Choroid plexus epithelial cell (primary cell): ENCODE results near the gene KRTAP10-11.

Experiments used
- DNase-seq: peaks from one replicate; pipeline ENCODE4 v3.0.0-alpha.2; 2010; ENCODE audit warnings: low read depth
- H3K4me3 ChIP-seq: 2 replicates; pipeline ENCODE4 v1.5.1; 2011; ENCODE audit warnings: low read depth, mild to moderate bottlenecking, control low read depth, low read length, moderate library complexity
- CTCF ChIP-seq: conservative IDR thresholded peaks from 2 replicates; pipeline ENCODE4 v1.5.1; 2011; ENCODE audit warnings: low read depth, mild to moderate bottlenecking, control low read depth, inconsistent platforms, low read length, moderate library complexity

Gene KRTAP10-11

GRCh38 chr21:44612669-44613229 is 33.5 kb upstream of the KRTAP10-11 start:
- no peak for TF ChIP-seq CTCF
- H3K4me3 ChIP-seq = no peak overlapping the region

GRCh38 chr21:44613386-44614155 is 32.6 kb upstream of the KRTAP10-11 start:
- no peak overlapping the region for H3K4me3 ChIP-seq
- no peak for TF ChIP-seq CTCF
- no peak for DNase-seq

More at GRCh38 chr21:44612669-44613229, 33.5 kb upstream of the KRTAP10-11 start:
- DNase-seq = no peak

GRCh38 chr21:44614161-44614631 is 32.0 kb upstream of the KRTAP10-11 start:
- DNase-seq = no peak
- no peak overlapping the region for H3K4me3 ChIP-seq
- TF ChIP-seq CTCF = no peak

- TF ChIP-seq CTCF = no peak
- H3K4me3 ChIP-seq = no peak overlapping the region
- no peak for DNase-seq
Measured at GRCh38 chr21:44614961-44615391, 31.2 kb upstream of the KRTAP10-11 start.

GRCh38 chr21:44615466-44615865 is 30.7 kb upstream of the KRTAP10-11 start:
- H3K4me3 ChIP-seq = no peak overlapping the region
- TF ChIP-seq CTCF = no peak
- no peak for DNase-seq

- H3K4me3 ChIP-seq = no peak overlapping the region
- no peak for TF ChIP-seq CTCF
- DNase-seq = no peak
Measured at GRCh38 chr21:44615911-44616590, 30.2 kb upstream of the KRTAP10-11 start.

GRCh38 chr21:44616591-44616926 is 29.7 kb upstream of the KRTAP10-11 start:
- no peak for TF ChIP-seq CTCF
- DNase-seq = no peak
- no peak overlapping the region for H3K4me3 ChIP-seq
